MCF 10A (cell line): ENCODE results near the gene RAB18. TPM values are rescaled to one million over a fixed set of nuclear protein-coding genes. Genes with fewer than 3 reads are reported as not detected.

Source experiments
- BruUV-seq: library from RNA; stranded (reverse); fragments of 400-500 nt; replicated peaks from 2 replicates; lab custom pipeline; 2021; lab: Mats Ljungman, UMichigan
- CTCF ChIA-PET: fragments of 300-600 bp; sonication (Branson Sonifier 250); formaldehyde crosslinking; extraction: SDS; loops from one replicate; lab custom pipeline; 2021; ENCODE audit warnings: antibody characterized with exemption, inconsistent platforms; lab: Yijun Ruan, JAX
- POLR2A ChIA-PET: fragments of 300-600, 350-650 bp; sonication (Branson Sonifier 250); formaldehyde crosslinking; extraction: SDS; loops from one replicate; lab custom pipeline; 2020; ENCODE audit warnings: antibody characterized with exemption, inconsistent platforms; lab: Yijun Ruan, JAX
- DNase-seq: peaks from one replicate; pipeline ENCODE4 v3.0.0-alpha.2; 2018; ENCODE audit not compliant: unreplicated experiment
- H3K27ac Mint-ChIP-seq: one replicate; pipeline ENCODE4 v1.8.0; 2022; ENCODE audit warnings: mild to moderate bottlenecking, low read depth, mixed read lengths; ENCODE audit not compliant: unreplicated experiment
- H3K27me3 Mint-ChIP-seq: one replicate; pipeline ENCODE4 v1.8.0; 2022; ENCODE audit warnings: mixed read lengths; ENCODE audit not compliant: insufficient read depth, unreplicated experiment
- H3K36me3 Mint-ChIP-seq: one replicate; pipeline ENCODE4 v1.8.0; 2022; ENCODE audit warnings: mild to moderate bottlenecking, moderate library complexity, mixed read lengths; ENCODE audit not compliant: insufficient read depth, unreplicated experiment
- H3K4me1 Mint-ChIP-seq: one replicate; pipeline ENCODE4 v1.8.0; 2022; ENCODE audit warnings: mixed read lengths; ENCODE audit not compliant: insufficient read depth, unreplicated experiment
- H3K4me3 Mint-ChIP-seq: one replicate; pipeline ENCODE4 v1.8.0; 2022; ENCODE audit warnings: mild to moderate bottlenecking, moderate library complexity, mixed read lengths; ENCODE audit not compliant: unreplicated experiment
- H3K9me3 Mint-ChIP-seq: one replicate; pipeline ENCODE4 v1.8.0; 2022; ENCODE audit warnings: mixed read lengths; ENCODE audit not compliant: unreplicated experiment
- CTCF ChIP-seq: fragments of 200-600 bp; IDR thresholded peaks from one replicate; pipeline ENCODE4 v1.8.0; 2022; ENCODE audit warnings: antibody characterized with exemption, mild to moderate bottlenecking; ENCODE audit not compliant: unreplicated experiment
- intact Hi-C: fragments of 100-400 bp; cut with micrococcal nuclease; formaldehyde crosslinking; loops from 2 replicates; pipeline ENCODE4 v1.14.1; 2022
- total RNA-seq: library from RNA; stranded (reverse); gene quantifications from 2 replicates; pipeline ENCODE4 v1.2.3, GENCODE V29; 2022

Gene RAB18
- total RNA-seq, 1 experiment from 2014 or later = 126 TPM

GRCh38 chr10:27578316-27578715 is 74.2 kb downstream of the RAB18 start:
- H3K9me3 Mint-ChIP-seq = peaks cover 5% of the 10 kb centered on the region
- ChIA-PET CTCF (no interaction called here), POLR2A (no interaction called here)
- H3K27ac Mint-ChIP-seq = no peak overlapping the region
- H3K27me3 Mint-ChIP-seq = no peaks in the 10 kb centered on the region
- no TSS peak for BruUV-seq
- intact Hi-C loops = no loop called here
- no peak for TF ChIP-seq CTCF
- no peak overlapping the region for H3K4me3 Mint-ChIP-seq
- H3K4me1 Mint-ChIP-seq = no peaks in the 10 kb centered on the region
- no peaks in the 10 kb centered on the region for H3K36me3 Mint-ChIP-seq
- no peak for DNase-seq

GRCh38 chr10:27581225-27581624 is 77.1 kb downstream of the RAB18 start:
- ChIA-PET POLR2A (no interaction called here), CTCF (no interaction called here)
- peaks cover 2% of the 10 kb centered on the region for H3K9me3 Mint-ChIP-seq
- no peak for TF ChIP-seq CTCF
- H3K4me3 Mint-ChIP-seq = no peak overlapping the region
- H3K27ac Mint-ChIP-seq = no peak overlapping the region
- no peak for DNase-seq
- no TSS peak for BruUV-seq
- intact Hi-C loops = no loop called here
- H3K36me3 Mint-ChIP-seq = no peaks in the 10 kb centered on the region
- no peaks in the 10 kb centered on the region for H3K27me3 Mint-ChIP-seq
- no peaks in the 10 kb centered on the region for H3K4me1 Mint-ChIP-seq

GRCh38 chr10:27584302-27584701 is 80.2 kb downstream of the RAB18 start:
- Mint-ChIP-seq H3K27ac (no peak overlapping the region), H3K27me3 (no peaks in the 10 kb centered on the region), H3K4me3 (no peak overlapping the region), H3K4me1 (no peaks in the 10 kb centered on the region), H3K36me3 (no peaks in the 10 kb centered on the region), H3K9me3 (peaks cover 9% of the 10 kb centered on the region)
- TF ChIP-seq CTCF = no peak
- POLR2A ChIA-PET = no interaction called here
- no peak for DNase-seq
- intact Hi-C loops = no loop called here
- CTCF ChIA-PET = no interaction called here
- no TSS peak for BruUV-seq

Other genes with a start within 250 kb of the RAB18 start
- gene MKX, start 241.5 kb downstream of the RAB18 start, total RNA-seq = not detected in 2 replicates